ENCODE data around the gene POLG2. TPM values are rescaled to one million over a fixed set of nuclear protein-coding genes. Genes with fewer than 3 reads are reported as not detected.
"Not testable (repeated sequence)": the region's sequence is repeated elsewhere in the genome, so short reads cannot be mapped to it uniquely, and the experiment has no call there.

Gene POLG2
- total RNA-seq, 1 donor from 2014 or later: 8.7 TPM

DNA sequence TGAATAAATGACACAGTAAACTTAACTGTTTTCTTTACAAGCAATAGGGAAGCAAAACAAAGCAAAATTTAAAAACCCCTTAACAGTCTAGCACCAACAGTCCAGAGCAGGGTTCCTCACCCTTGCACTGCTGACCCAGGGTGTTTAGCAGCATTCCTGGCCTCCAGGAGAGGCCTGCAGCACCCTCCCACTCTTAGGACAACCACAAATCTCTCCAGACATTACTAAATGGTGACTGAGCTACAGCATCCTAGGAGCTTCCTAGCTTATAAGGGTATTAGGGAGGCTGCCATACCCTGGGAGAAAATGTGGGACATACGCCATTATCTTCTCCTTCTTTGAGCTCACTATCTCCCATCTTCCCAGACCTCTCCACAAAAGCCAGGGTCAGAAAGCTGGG lies 15.9 kb downstream of the POLG2 start:
- DNase-seq: no peak

DNA sequence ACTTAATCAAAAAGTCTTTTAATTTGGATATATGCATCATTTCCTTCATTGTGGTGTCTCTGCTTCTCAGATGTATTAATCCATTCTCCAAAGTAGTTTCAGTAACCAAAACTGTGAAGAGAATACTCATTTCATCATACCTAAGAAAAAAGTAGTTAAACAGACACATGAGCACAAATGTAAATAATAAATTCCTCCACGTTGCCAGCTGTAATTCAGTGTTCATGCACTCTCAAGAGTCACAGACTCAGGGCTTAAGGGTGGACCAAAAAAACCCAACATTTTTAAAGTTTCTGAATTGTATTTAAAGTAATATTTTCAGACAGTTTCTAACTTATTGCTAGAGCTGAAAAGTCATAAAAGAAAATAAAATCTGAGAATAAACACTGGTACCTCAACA lies 19.0 kb downstream of the POLG2 start:
- DNase-seq: no peak

GRCh38 chr17:64472564-64472963 lies 24.3 kb downstream of the POLG2 start:
- no peak for DNase-seq

DNA sequence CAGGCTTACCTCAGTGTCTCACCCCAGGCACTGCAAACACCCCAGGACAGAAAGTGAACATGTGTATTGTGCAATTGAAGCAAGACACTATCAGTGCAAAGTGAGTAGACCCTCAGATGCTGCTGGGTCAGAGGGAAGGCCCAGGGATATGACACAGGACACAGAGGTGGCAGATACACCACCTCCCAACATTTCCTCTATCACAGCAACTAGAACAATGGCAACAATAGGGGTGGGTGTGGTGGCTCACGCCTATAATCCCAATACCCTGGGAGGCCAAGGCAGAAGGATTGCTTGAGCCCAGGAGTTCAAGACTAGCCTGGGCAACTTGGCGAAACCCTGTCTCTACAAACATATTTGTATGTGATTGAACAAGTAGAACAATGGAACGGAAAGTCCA lies 25.4 kb downstream of the POLG2 start:
- no peak for DNase-seq

- DNase-seq: no peak
These were observed 26.2 kb downstream of the POLG2 start for GRCh38 chr17:64470625-64471024.

DNA sequence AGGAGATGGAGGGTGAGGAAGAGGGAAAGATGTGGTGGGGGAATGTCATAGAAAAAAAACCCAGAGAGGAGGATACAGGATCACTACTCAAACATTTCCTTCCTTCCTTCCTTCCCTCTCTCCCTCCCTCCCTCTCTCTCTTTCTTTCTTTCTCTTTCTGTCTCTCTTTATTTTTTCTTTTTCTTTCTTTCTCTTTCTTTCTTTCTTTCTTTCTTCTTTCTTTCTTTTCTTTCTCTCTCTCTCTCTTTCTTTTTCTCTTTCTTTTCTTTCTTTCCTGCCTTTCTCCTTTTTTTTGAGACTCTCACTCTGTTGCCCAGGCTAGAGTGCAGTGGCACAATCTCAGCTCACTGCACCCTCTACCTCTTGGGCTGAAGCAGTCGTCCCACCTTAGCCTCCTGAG lies 30.0 kb downstream of the POLG2 start:
- DNase-seq: not testable (repeated sequence)

GRCh38 chr17:64466019-64466735 lies 30.7 kb downstream of the POLG2 start:
- no peak for DNase-seq

GRCh38 chr17:64461788-64462187 lies 35.1 kb downstream of the POLG2 start:
- DNase-seq: peak; percentile 74

- peak; percentile 66 for DNase-seq
These were observed 35.9 kb downstream of the POLG2 start for GRCh38 chr17:64460955-64461354.

- DNase-seq: not testable (repeated sequence)
These were observed 37.0 kb downstream of the POLG2 start for GRCh38 chr17:64459818-64460217.

DNA sequence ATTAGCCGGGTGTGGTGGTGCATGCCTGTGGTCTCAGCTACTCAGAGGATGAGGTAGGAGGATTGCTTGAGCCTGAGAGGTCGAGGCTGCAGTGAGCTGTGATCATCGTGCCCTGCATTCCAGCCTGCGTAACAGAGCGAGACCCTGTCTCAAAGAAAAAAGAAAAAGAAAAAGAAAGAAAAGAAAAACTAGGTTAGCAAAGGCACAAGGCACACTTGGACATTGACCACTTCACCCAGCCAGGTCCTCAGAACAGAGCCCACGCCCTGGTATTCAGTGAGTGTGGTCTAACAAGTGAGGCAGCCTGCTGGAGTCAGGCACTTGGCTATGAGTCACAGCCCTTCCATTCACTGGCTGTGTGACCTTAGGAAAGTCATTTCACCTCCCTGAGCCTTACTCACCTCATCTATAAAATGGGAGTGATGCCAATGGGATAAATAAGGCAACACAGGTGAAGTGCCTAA lies 37.5 kb downstream of the POLG2 start:
- DNase-seq: peak; percentile 56

DNA sequence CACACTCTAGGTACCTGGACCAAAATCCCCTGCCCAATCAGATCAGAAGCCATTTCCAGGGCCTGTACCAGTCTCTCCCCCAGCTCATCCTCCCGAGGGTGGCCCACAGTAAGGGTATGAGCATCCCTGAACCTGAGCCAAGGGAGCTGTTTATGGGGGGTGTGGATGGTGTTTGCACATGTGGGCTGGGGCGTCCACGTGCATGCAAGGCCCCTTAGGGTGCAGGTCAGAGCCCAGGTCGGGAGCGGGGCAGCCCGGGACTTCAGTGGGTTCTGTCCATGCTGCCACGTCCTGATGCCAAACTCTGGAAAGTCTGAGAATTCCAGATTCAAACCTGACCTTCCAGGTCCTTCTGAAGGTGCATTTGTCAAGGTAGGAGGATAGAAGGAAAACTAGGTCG lies 38.1 kb downstream of the POLG2 start:
- no peak for DNase-seq

- no peak for DNase-seq
These were observed 39.7 kb downstream of the POLG2 start for GRCh38 chr17:64457156-64457555.

DNA sequence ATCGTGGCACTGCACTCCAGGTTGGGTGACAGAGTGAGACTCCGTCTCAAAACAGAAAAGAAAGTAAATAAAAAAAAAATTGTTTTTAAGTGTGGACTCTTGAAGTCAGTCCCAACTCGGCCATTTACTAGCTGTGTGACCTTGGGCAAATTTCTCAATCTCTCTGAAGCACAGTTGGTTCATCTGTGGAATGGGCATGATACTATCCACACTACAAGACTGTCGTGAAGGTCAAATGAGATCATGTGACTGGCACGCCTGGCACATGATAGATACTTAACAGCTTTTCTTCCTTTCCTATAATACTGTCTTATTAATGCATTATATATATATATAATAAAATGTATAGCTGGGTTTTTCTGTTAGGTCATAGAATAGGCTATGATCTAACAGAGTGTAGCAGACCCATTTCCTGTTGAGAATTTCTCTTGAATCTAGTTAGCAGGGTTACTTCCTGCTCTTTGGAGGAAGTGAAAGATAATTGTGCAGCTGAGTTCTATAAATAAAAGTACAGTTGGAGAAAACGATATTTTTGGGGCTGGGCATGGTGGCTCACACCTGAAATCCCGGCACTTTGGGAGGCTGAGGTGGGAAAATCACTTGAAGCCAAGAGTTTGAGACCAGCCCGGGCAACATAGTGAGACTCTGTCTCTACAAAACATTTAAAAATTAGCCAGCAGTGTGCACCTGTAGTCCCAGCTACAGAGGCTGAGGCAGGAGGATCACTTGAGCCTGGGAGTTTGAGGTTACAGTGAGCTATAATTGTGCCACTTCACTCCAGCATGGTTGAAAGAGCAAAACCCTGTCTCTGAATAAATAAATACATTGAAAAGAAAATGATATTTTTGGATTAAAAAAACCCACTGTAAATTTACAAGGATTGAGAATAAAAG lies 40.6 kb downstream of the POLG2 start:
- DNase-seq: peak; percentile 44

GRCh38 chr17:64449545-64449944 lies 47.3 kb downstream of the POLG2 start:
- DNase-seq: no peak

DNA sequence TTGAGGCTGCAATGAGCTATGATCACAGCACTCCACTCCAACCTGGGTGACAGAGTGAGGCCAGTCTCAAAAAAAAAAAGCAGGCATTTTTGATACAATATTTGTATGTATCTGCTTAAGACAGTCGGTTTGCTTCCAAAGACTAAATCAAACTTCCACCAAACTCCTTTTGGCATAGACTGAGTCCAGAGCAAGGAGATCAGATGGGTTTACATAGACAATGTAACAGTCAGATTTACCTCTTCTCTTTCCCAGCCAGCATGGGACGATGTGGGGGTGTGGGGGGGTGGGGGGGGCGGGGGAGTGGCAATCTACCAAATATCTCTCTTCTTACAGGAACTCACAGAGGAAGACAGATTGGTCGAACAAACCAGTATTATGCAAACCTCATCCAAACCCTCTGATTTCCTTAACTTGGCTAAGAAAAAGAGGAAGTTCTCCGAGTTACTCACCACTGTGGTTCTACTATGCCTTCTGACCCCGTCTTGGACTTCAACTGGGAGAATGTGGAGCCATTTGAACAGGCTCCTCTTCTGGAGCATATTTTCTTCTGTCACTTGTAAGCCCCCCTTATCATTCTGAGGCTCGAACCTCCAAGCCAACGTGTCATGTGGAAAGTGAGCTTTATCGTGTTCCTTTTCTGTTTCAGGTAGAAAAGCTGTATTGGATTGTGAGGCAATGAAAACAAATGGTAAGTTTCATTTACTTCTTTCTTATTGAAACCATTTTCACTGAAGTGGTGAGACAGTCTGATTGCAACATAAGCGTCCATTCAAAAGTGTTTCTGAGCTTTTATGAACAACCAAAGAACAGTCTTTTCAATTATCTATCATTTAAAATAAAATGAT lies 48.0 kb downstream of the POLG2 start, which contains the start of gene MILR1:
Gene MILR1, plus strand, starts transcription at position 451 of the 848 bp plus-strand sequence. Its CDS starts 54 bp downstream, at position 505.
- peak; percentile 85 for DNase-seq

DNA sequence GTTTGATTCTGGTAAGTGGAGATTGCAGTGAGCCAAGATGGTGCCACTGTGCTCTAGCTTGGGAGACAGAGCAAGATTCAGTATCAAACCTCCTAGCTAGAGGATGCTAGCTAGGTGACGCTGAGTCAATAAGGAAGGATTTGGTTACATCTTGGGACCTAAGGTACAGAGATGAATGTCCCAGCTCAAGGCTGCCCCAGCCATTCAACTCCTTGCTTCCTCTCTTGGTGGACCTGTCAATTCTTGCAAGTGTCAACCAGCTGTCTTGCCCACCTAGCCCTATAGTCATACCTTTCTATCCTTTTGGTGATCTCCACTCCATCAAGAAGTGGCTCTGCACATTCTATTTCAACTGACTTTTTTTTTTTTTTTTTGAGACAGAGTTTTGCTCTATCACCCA lies 49.3 kb downstream of the POLG2 start:
- DNase-seq: no peak

GRCh38 chr17:64443086-64443760 lies 53.6 kb downstream of the POLG2 start:
- DNase-seq: no peak

DNA sequence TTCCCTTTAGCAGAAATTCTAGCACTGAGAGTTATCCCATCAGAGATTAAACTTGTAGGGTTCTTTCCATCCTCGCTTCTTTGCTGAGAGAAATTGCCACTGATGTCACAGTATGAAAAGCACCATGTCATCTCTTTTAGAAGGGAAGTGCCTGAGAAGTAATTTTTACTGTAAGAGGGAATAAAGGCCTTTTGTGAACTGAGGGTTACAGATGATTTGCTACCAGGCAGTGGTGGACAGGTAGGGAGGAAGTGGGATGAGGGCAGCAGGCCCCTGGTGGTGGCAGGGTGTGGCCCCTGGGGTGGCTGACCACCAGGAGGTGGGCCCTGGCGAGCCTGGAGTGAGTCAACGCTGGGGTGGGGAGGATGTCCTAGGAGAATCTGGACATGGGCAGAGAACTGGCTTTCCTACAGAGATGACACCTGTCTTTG lies 54.3 kb downstream of the POLG2 start:
- DNase-seq: no peak

DNA sequence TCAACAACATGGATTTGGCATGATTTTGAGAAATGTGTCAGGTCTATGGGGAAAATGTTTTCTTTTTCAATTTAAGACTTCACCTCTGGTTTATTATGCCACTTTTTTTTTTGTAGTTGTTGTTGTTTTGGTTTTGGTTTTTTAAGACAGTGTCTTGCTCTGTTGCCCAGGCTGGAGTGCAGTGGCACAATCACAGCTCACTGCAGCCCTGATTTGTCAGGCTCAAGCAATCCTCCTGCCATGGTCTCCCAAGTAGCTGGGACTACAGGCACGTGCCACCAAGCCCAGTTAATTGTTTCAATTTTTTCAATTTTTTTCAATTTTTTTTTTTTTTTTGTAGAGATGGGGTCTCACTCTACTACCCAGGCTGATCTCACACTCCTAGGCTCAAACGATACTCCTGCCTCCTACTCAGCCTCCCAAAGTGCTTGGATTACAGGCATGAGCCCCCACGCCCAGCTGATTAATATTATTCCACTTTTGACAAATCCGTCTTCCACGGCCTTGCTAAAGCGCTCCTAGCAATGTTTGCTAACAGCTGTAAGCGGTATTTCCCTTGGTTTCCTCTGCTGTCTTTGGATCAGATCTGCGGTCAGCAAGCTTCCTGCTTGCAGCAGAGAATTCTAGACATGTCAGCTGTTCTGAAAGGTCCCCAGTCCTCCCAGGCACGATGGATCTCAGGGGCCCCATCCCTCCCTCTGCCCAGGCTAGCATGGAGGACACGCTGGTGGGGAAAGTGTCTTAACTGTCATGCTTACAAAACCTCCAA lies 54.9 kb downstream of the POLG2 start:
- DNase-seq: peak; percentile 64

- no peak for DNase-seq
These were observed 56.9 kb downstream of the POLG2 start for GRCh38 chr17:64439956-64440355.
